ENCODE results near the gene CHRM2.

CHRM2 gene

DNA sequence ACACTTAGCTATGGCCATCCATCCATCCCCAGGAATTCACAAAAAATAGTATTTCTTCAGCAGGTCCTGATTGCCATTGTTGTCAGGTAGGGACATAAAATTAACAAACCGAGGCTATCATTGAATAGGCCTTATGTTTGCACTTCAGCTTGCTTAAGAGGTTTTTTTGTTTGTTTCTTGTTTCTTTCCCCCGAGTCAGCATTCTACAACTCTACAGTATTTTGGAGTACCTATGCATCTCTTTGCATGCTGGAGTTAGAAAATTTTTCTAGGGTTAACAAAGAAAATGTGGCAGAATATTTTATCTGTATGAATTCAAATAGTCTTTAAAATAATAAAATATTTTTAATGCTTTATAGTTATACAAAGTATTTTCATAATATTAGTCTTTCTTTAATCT, 26.3 kb downstream of the CHRM2 start:
- TF ChIP-seq, protein P1, sequence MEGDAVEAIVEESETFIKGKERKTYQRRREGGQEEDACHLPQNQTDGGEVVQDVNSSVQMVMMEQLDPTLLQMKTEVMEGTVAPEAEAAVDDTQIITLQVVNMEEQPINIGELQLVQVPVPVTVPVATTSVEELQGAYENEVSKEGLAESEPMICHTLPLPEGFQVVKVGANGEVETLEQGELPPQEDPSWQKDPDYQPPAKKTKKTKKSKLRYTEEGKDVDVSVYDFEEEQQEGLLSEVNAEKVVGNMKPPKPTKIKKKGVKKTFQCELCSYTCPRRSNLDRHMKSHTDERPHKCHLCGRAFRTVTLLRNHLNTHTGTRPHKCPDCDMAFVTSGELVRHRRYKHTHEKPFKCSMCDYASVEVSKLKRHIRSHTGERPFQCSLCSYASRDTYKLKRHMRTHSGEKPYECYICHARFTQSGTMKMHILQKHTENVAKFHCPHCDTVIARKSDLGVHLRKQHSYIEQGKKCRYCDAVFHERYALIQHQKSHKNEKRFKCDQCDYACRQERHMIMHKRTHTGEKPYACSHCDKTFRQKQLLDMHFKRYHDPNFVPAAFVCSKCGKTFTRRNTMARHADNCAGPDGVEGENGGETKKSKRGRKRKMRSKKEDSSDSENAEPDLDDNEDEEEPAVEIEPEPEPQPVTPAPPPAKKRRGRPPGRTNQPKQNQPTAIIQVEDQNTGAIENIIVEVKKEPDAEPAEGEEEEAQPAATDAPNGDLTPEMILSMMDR (IDR thresholded peaks at IDR 0.05; ENCODE audit: extremely low read depth, missing control alignments) = no peak

DNA sequence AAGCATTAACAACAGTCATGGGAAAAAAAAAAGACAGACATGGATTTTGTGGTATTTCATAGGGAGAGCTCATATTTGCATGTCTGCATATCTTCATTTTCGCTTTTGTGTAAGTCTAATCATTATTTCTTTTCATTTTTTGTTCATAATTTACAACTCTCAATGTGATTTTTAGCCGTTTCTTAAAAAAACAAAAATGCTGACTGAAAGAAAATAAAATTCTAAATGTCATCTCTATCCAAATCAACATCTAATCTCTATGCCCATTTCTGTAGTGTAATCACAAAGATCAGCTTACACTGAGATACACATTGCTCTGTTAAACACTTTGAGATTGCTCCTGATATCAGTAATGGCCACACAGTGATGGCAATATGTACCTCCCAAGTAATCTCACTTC, 29.2 kb downstream of the CHRM2 start:
- TF ChIP-seq, protein P1 (IDR thresholded peaks at IDR 0.05; ENCODE audit: extremely low read depth, missing control alignments) = no peak
- no peak for DNase-seq (ENCODE audit: low spot score)

More for the DNA sequence above, 26.3 kb downstream of the CHRM2 start:
- no peak for DNase-seq (ENCODE audit: low spot score)

DNA sequence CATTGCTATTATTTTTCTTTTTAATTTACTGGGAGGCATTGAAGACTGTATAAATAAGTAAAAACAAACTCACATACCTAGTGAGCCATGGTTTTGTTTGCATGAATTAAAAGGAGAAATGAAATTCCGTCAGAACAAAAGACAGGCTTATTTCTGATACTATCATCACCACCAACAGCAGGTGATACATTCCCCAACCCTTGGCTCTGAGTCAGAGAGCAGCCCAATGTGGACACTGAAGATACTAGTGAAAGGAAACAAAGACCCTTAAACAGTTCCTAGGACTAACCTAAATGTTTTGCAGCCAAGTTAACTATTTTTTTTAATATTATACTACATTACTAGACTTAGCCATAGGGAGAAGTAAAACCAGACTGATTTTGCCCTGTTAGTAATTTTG, 31.6 kb downstream of the CHRM2 start:
- no peak for DNase-seq (ENCODE audit: low spot score)
- TF ChIP-seq, protein P1 (IDR thresholded peaks at IDR 0.05; ENCODE audit: extremely low read depth, missing control alignments) = no peak

DNA sequence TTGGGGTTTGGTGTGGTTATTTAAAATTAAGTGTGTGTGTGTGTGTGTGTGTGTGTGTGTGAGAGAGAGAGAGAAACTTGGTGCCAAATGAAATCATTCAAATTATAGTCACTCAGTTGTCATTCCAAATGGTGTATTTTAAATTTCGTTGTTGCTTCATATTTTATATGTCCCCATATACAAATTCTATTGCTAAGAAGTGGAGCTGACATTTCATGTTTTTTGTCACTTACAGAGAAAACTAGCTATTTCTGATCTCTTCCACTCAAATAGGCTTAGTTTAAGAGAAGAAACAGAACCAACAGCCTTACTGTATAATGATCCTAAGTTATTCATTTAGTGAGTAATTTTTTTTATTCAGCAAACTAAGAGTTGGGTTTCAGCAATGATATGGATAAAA, 42.3 kb downstream of the CHRM2 start:
- TF ChIP-seq, protein P1 (IDR thresholded peaks at IDR 0.05; ENCODE audit: extremely low read depth, missing control alignments) = no peak
- no peak for DNase-seq (ENCODE audit: low spot score)

DNA sequence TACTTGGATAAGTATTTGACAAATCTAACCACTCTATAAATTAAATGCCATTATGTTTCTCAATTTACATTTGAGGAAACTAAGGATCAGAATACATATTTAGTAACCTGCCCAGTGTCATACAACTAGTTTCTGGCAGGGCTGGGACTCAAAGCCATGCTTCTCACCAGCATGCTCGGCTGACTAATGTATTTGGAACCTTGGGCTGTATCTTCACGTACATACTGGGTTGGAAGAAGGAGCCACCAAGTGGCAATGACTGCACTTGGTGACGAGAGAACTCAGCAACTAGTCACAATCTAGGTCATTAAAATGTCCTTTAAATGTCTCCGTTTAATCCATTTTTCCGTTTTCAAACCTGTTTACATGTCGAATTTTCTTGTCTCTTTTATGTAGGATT, 42.9 kb downstream of the CHRM2 start:
- TF ChIP-seq, protein P1 (IDR thresholded peaks at IDR 0.05; ENCODE audit: extremely low read depth, missing control alignments) = no peak
- no peak for DNase-seq (ENCODE audit: low spot score)

DNA sequence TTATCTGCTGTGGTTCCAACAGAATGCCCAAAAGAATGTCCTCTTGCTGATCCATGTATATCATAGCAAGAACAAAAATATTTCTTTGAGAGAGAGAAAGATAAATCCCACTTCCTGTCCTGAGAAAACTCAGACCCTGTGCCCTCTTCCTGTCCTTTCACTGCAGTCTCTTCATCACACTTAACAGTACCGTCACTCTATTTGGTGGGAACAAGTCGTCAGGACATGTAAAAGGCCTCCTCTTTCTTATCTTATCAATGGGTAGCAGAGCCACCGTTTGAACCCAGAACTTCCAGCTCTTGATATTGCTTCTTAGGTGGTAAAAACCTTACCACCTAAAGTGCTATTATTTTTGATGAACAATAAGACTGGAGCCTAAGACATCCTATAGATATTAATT, 43.9 kb downstream of the CHRM2 start:
- TF ChIP-seq, protein P1 (IDR thresholded peaks at IDR 0.05; ENCODE audit: extremely low read depth, missing control alignments) = no peak

DNA sequence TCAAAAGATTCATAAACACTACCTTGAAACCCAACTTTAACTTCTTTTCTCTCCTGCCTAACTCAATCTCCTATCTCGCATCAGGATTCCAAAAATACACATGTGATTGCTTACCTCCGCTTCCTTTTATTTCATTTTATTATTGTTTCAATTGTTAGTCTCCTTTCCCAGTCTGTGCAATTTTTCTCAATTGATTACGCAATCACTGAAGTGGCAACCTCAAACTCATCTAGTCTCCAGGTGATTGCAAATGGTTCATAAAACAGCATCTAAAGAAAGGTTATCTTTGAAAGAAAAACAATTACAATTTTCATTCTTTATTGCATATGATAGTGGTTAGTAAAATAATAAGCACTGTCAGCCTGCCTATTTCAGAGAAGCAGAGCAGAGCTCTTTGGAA, 45.6 kb downstream of the CHRM2 start:
- DNase-seq (ENCODE audit: low spot score) = no peak
- TF ChIP-seq, protein P1 (IDR thresholded peaks at IDR 0.05; ENCODE audit: extremely low read depth, missing control alignments) = no peak

More for the DNA sequence above, 43.9 kb downstream of the CHRM2 start:
- DNase-seq (ENCODE audit: low spot score) = no peak
